ENCODE data around the gene CABP2.

Gene CABP2

GRCh38 chr11:67507864-67508485, 15.3 kb downstream of the CABP2 start, which contains the start of gene CDK2AP2:
TSS of gene CDK2AP2 (minus strand) at chr11:67508162. CDS start at chr11:67508082, 80 bp downstream.
- no peaks in the 10 kb centered on the region for H3K27me3 ChIP-seq (ENCODE audit: control insufficient read depth, insufficient read depth, low read length)
- no CpG with 5 or more reads among the region's 57 CpGs for WGBS (ENCODE audit: insufficient coverage, insufficient read length)
- peak within 1 kb of the TSS; percentile 89; the same call in 1 of the 2 replicates for H3K4me3 ChIP-seq (ENCODE audit: low read length)
- H3K9me3 ChIP-seq (ENCODE audit: control insufficient read depth, insufficient read depth, low read length): no peaks in the 10 kb centered on the region
- no peak within 1 kb of the TSS for H3K27ac ChIP-seq (ENCODE audit: low read length)
- H3K4me1 ChIP-seq (ENCODE audit: control insufficient read depth, insufficient read depth, low read length): 0 out of 2 replicates have a peak, but pooled peaks cover 2% of the 10 kb centered on the region
- DNase-seq (ENCODE audit: low read depth, low spot score): peak; percentile 99
- H3K36me3 ChIP-seq (ENCODE audit: control insufficient read depth, insufficient read depth, low read length): no peaks in the 10 kb centered on the region

DNA sequence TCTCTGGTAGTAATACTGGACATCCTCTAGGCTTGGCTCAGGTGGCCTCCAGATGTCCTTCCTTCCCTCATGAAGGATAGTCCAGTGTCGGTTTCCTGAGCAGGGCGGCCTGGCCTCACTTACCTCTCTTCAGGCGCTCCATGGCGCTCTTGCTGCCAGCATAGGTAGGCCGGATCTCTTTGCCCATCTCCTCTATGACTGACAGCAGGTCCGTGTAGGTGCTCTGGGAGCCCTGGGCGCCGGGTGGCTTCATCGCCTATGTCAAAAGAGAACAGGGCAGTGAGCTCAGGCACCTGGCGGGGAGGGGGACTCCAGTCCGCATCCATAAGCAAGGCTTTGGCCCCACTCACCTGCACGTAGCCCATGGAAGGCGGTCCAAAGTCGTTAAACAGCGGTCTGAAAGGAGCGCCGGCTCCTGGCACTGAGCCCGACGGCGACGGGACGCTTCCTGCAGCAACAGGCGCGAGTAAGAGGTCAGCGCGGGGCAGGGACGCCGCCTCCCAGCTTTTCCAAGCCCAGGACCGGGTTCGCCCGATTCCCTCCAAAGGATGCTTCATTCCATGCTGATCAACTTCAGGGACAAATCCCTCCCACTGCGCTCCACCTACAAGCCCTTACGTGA, 15.9 kb downstream of the CABP2 start:
- WGBS (ENCODE audit: insufficient coverage, insufficient read length): no CpG with 5 or more reads among the region's 33 CpGs
- Histone ChIP-seq H3K27ac (ENCODE audit: low read length) (no peak overlapping the region), H3K9me3 (ENCODE audit: control insufficient read depth, insufficient read depth, low read length) (no peaks in the 10 kb centered on the region), H3K27me3 (ENCODE audit: control insufficient read depth, insufficient read depth, low read length) (no peaks in the 10 kb centered on the region), H3K4me3 (ENCODE audit: low read length) (peak overlapping the region; percentile 47; the same call in 1 of the 2 replicates), H3K36me3 (ENCODE audit: control insufficient read depth, insufficient read depth, low read length) (no peaks in the 10 kb centered on the region), H3K4me1 (ENCODE audit: control insufficient read depth, insufficient read depth, low read length) (0 out of 2 replicates have a peak, but pooled peaks cover 2% of the 10 kb centered on the region)
- DNase-seq (ENCODE audit: low read depth, low spot score): no peak

- no peak overlapping the region for H3K4me3 ChIP-seq (ENCODE audit: low read length)
- H3K27me3 ChIP-seq (ENCODE audit: control insufficient read depth, insufficient read depth, low read length): no peaks in the 10 kb centered on the region
- no peak for DNase-seq (ENCODE audit: low read depth, low spot score)
- H3K9me3 ChIP-seq (ENCODE audit: control insufficient read depth, insufficient read depth, low read length): no peaks in the 10 kb centered on the region
- H3K27ac ChIP-seq (ENCODE audit: low read length): no peak overlapping the region
- H3K4me1 ChIP-seq (ENCODE audit: control insufficient read depth, insufficient read depth, low read length): 0 out of 2 replicates have a peak, but pooled peaks cover 2% of the 10 kb centered on the region
- H3K36me3 ChIP-seq (ENCODE audit: control insufficient read depth, insufficient read depth, low read length): no peaks in the 10 kb centered on the region
- no CpG with 5 or more reads among the region's 16 CpGs for WGBS (ENCODE audit: insufficient coverage, insufficient read length)
Observed at GRCh38 chr11:67506426-67507051, 16.7 kb downstream of the CABP2 start.

DNA sequence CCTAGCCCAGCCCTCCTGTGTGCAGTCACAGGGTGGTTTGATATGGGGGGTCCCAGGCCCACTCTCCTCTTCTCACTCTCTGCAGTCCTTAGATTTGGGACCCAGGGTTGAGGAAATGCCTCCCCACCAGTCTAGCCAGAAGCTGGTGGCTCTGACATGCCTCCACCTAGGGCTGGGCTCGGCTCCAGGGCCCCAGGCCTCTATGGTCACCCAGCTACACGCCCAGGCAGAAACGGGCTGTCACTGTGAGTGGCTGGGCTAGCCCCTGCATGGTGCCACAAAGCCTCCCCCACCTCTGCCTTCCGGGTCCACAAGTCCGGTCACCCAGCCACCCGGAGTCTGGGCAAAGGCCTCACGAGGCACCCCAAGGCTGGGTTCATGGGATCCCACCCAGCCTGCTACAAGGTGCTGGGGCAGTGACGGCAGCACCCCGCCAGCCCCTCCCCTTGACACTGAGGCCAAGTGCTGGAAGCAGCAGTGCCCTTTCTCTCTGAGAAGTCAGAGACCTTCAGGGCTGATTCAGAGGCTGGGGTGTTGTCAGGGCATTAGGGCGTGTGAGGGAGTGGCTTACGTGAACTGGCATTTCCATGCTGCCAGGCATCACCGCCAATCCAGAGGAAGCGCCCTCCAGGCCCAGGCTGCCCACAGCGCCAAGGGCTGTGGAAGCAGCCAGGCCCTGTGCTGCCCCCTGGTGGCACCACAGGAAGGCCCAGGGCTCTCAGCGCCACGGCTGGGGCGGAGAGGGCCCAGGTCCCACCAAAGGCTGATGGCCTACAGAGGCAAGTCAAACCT, 17.4 kb downstream of the CABP2 start:
- H3K9me3 ChIP-seq (ENCODE audit: control insufficient read depth, insufficient read depth, low read length): no peaks in the 10 kb centered on the region
- no peaks in the 10 kb centered on the region for H3K36me3 ChIP-seq (ENCODE audit: control insufficient read depth, insufficient read depth, low read length)
- DNase-seq (ENCODE audit: low read depth, low spot score): no peak
- H3K4me1 ChIP-seq (ENCODE audit: control insufficient read depth, insufficient read depth, low read length): 0 out of 2 replicates have a peak, but pooled peaks cover 2% of the 10 kb centered on the region
- WGBS (ENCODE audit: insufficient coverage, insufficient read length): no CpG with 5 or more reads among the region's 17 CpGs
- no peaks in the 10 kb centered on the region for H3K27me3 ChIP-seq (ENCODE audit: control insufficient read depth, insufficient read depth, low read length)
- no peak overlapping the region for H3K4me3 ChIP-seq (ENCODE audit: low read length)
- H3K27ac ChIP-seq (ENCODE audit: low read length): no peak overlapping the region

DNA sequence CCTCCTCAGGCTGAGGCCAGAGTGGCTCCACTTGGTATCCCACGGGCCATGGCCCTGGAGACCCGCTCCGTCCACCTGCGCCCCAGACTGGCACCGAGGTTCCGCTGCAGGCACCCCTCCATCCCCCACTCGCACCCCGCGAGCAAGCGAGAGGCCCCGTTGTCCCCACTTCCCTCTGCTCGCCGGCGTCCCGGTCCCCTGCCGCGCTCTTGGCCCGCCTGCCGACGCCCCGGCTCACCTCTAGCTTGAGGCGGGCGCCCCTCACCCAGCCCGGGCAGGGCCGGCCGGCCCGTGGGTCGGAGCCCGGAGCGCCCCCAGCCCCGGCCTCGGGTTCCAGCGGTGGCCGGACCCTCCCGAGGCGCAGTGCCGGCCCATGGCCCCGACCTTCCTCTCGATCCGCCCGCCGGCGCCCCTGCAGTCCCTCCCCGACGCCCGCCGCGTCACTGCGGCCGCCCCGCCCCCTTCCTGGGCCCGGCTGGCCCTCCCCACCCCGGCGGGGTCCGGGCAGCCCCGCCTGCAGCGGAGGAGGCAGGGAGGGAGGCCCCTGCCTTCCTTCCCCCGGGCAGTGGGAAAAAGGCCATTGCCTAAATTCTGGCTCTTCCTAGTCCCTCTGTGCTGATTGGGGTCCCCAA, 18.2 kb downstream of the CABP2 start, which contains the start of gene PITPNM1:
PITPNM1 (minus strand) TSS at position 414 of the 632 bp plus-strand sequence. CDS start 1,183 bp downstream, outside the sequence.
- Histone ChIP-seq H3K36me3 (ENCODE audit: control insufficient read depth, insufficient read depth, low read length) (no peaks in the 10 kb centered on the region; the same call in 1 of the 2 replicates), H3K27ac (ENCODE audit: low read length) (no peak within 1 kb of the TSS), H3K9me3 (ENCODE audit: control insufficient read depth, insufficient read depth, low read length) (no peaks in the 10 kb centered on the region), H3K4me1 (ENCODE audit: control insufficient read depth, insufficient read depth, low read length) (0 out of 2 replicates have a peak, but pooled peaks cover 2% of the 10 kb centered on the region), H3K4me3 (ENCODE audit: low read length) (peak within 1 kb of the TSS; percentile 81), H3K27me3 (ENCODE audit: control insufficient read depth, insufficient read depth, low read length) (no peaks in the 10 kb centered on the region)
- no peak for DNase-seq (ENCODE audit: low read depth, low spot score)
- WGBS (ENCODE audit: insufficient coverage, insufficient read length): no CpG with 5 or more reads among the region's 58 CpGs

DNA sequence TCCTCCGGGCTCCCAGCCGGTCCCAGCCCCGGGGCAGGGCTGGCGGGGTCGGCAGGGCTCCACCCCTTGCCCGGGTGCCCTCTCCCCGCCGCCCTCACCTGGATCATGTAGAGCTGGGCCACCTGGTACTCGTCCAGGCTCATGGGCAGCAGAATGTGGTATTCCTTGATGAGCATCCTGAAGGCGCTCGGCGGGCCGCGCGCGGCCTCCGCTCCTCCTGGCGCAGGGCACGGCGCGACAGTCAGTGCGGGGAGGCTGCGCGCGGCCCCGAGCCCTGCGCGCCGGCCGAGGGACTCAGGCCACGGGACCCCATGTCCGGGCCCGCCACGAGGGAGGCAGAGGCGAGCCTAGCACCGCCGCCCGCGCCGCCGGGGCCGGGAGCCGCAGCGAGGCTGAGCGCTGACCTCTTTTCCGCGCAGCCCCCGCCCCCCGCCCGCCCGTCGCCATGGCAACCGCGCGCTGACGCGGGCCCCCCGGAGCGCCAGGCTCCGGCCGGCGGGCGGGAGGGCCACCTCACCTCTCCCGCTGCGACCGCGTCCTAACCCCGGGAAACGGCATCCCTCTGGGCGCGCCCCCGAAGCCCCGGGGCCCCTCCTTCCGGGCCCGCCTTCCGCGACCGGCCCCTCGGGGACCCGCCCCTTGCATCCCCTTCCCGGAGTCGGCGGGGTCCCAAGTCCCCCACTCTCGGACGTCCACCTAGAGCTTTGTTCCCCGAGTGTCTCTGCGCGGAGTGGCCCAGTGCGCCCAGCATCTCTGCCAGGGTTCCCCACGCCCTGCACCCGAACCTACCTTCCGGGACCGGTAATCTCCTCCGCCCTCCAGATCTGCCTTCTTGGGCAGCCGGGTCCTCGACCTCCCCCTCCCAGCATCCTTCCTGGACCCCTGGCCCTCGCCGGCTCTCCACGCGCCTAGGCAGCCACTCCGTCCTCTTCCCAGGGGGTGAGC, 19.0 kb downstream of the CABP2 start:
- no peak for DNase-seq (ENCODE audit: low read depth, low spot score)
- no CpG with 5 or more reads among the region's 101 CpGs for WGBS (ENCODE audit: insufficient coverage, insufficient read length)
- no peak overlapping the region for H3K27ac ChIP-seq (ENCODE audit: low read length)

GRCh38 chr11:67503119-67504004, 19.9 kb downstream of the CABP2 start:
- no peaks in the 10 kb centered on the region; the same call in 1 of the 2 replicates for H3K36me3 ChIP-seq (ENCODE audit: control insufficient read depth, insufficient read depth, low read length)
- no peaks in the 10 kb centered on the region for H3K9me3 ChIP-seq (ENCODE audit: control insufficient read depth, insufficient read depth, low read length)
- DNase-seq (ENCODE audit: low read depth, low spot score): no peak
- H3K4me1 ChIP-seq (ENCODE audit: control insufficient read depth, insufficient read depth, low read length): 0 out of 2 replicates have a peak, but pooled peaks cover 2% of the 10 kb centered on the region
- H3K4me3 ChIP-seq (ENCODE audit: low read length): peak overlapping the region; percentile 81; the same call in 1 of the 2 replicates
- H3K27me3 ChIP-seq (ENCODE audit: control insufficient read depth, insufficient read depth, low read length): no peaks in the 10 kb centered on the region
- no CpG with 5 or more reads among the region's 19 CpGs for WGBS (ENCODE audit: insufficient coverage, insufficient read length)
- no peak overlapping the region for H3K27ac ChIP-seq (ENCODE audit: low read length)

More for the DNA sequence above, 19.0 kb downstream of the CABP2 start:
- Histone ChIP-seq H3K27me3 (ENCODE audit: control insufficient read depth, insufficient read depth, low read length) (no peaks in the 10 kb centered on the region), H3K4me1 (ENCODE audit: control insufficient read depth, insufficient read depth, low read length) (0 out of 2 replicates have a peak, but pooled peaks cover 2% of the 10 kb centered on the region), H3K9me3 (ENCODE audit: control insufficient read depth, insufficient read depth, low read length) (no peaks in the 10 kb centered on the region), H3K36me3 (ENCODE audit: control insufficient read depth, insufficient read depth, low read length) (no peaks in the 10 kb centered on the region; the same call in 1 of the 2 replicates), H3K4me3 (ENCODE audit: low read length) (peak overlapping the region; percentile 81)

- no peaks in the 10 kb centered on the region for H3K9me3 ChIP-seq (ENCODE audit: control insufficient read depth, insufficient read depth, low read length)
- no peaks in the 10 kb centered on the region; the same call in 1 of the 2 replicates for H3K36me3 ChIP-seq (ENCODE audit: control insufficient read depth, insufficient read depth, low read length)
- no peak overlapping the region for H3K4me3 ChIP-seq (ENCODE audit: low read length)
- no CpG with 5 or more reads among the region's 18 CpGs for WGBS (ENCODE audit: insufficient coverage, insufficient read length)
- no peak overlapping the region for H3K27ac ChIP-seq (ENCODE audit: low read length)
- H3K27me3 ChIP-seq (ENCODE audit: control insufficient read depth, insufficient read depth, low read length): no peaks in the 10 kb centered on the region
- H3K4me1 ChIP-seq (ENCODE audit: control insufficient read depth, insufficient read depth, low read length): 0 out of 2 replicates have a peak, but pooled peaks cover 2% of the 10 kb centered on the region
- no peak for DNase-seq (ENCODE audit: low read depth, low spot score)
Observed at GRCh38 chr11:67502328-67502979, 20.8 kb downstream of the CABP2 start.

Data from iPS DF 6.9 (cell line).